Measurements from ENCODE around the gene RUNX2. TPM values are rescaled to one million over a fixed set of nuclear protein-coding genes. Genes with fewer than 3 reads are reported as not detected.

RUNX2 gene
- total RNA-seq, 1 donor from 2014 or later = not detected

DNA sequence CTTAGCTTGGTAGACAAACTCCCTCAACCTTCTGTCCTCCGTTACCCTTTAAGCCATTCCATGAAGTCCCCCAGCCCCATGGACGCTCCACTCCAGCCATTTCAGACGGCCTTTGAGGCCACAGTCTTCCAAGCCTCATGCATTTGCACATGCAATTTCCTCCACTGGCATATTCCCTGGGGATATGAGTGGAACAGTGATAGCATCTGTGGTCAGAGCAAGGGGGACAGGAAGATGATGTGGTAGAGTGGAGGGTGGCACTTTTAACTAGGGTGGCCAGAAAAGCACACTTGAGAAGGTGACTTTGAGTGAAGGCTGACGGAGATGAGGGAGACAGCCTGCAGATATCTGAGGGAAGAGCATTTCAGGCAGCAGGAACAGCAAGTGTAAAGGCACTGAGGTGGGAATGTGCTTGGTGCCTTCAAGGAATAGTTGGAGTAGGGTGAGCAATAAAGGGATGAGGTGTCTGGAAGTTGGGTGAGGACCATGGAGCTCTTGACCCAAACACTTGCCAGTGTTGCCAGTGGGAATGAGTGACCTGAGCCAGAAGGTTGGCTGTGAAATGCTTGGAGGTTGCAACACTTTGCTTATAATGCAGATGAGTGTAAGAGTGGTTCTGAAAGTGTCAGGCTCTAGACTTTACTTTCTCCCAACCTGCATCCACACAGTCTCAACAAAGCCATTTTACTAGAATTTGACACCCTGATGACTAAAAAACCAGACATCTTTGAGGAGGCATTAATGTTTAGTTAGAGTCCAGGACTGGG, 325.2 kb downstream of the RUNX2 start:
- H3K27me3 Mint-ChIP-seq (ENCODE audit: unreplicated experiment) = peaks cover 4% of the 10 kb centered on the region
- TF ChIP-seq CTCF (IDR thresholded peaks at IDR 0.05; ENCODE audit: partially characterized antibody, unreplicated experiment) = no peak
- no peak overlapping the region for H3K27ac Mint-ChIP-seq (ENCODE audit: unreplicated experiment)
- H3K36me3 Mint-ChIP-seq (ENCODE audit: unreplicated experiment) = no peaks in the 10 kb centered on the region
- DNase-seq = no peak
- H3K4me1 Mint-ChIP-seq (ENCODE audit: low read depth, unreplicated experiment) = peaks cover 20% of the 10 kb centered on the region
- H3K4me3 Mint-ChIP-seq (ENCODE audit: unreplicated experiment) = no peak overlapping the region
- H3K9me3 Mint-ChIP-seq (ENCODE audit: unreplicated experiment) = peaks cover 9% of the 10 kb centered on the region

DNA sequence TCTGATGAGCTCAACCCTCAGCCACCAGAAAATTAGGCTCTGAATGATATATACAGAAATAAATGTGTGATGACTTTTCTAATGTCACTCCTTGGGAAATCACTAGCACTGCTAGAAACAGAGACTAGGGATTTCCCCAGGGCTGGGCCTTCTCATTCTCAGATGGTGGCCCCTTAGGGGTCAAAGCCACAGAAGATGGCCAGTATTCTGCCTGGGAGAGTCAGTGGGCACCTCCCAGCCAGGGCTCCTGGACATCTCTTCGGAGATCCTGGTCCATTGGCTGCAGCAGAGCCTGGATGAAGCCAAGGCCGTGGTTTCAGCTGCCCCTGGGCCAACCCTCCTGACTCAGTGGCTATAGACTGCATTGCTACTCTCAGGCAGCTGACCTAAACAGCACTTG, 326.5 kb downstream of the RUNX2 start:
- TF ChIP-seq CTCF (IDR thresholded peaks at IDR 0.05; ENCODE audit: partially characterized antibody, unreplicated experiment) = no peak
- no peaks in the 10 kb centered on the region for H3K27me3 Mint-ChIP-seq (ENCODE audit: unreplicated experiment)
- no peaks in the 10 kb centered on the region for H3K9me3 Mint-ChIP-seq (ENCODE audit: unreplicated experiment)
- DNase-seq = no peak
- peaks cover 13% of the 10 kb centered on the region for H3K4me1 Mint-ChIP-seq (ENCODE audit: low read depth, unreplicated experiment)
- no peak overlapping the region for H3K4me3 Mint-ChIP-seq (ENCODE audit: unreplicated experiment)
- no peaks in the 10 kb centered on the region for H3K36me3 Mint-ChIP-seq (ENCODE audit: unreplicated experiment)
- no peak overlapping the region for H3K27ac Mint-ChIP-seq (ENCODE audit: unreplicated experiment)

GRCh38 chr6:45655745-45656476, 327.8 kb downstream of the RUNX2 start:
- Mint-ChIP-seq H3K4me3 (ENCODE audit: unreplicated experiment) (no peak overlapping the region), H3K27me3 (ENCODE audit: unreplicated experiment) (no peaks in the 10 kb centered on the region), H3K4me1 (ENCODE audit: low read depth, unreplicated experiment) (peaks cover 7% of the 10 kb centered on the region), H3K27ac (ENCODE audit: unreplicated experiment) (no peak overlapping the region), H3K9me3 (ENCODE audit: unreplicated experiment) (no peaks in the 10 kb centered on the region), H3K36me3 (ENCODE audit: unreplicated experiment) (no peaks in the 10 kb centered on the region)
- no peak for TF ChIP-seq CTCF (IDR thresholded peaks at IDR 0.05; ENCODE audit: partially characterized antibody, unreplicated experiment)
- DNase-seq = no peak

- Mint-ChIP-seq H3K4me3 (ENCODE audit: unreplicated experiment) (no peak overlapping the region), H3K9me3 (ENCODE audit: unreplicated experiment) (no peaks in the 10 kb centered on the region), H3K36me3 (ENCODE audit: unreplicated experiment) (peaks cover 4% of the 10 kb centered on the region), H3K27me3 (ENCODE audit: unreplicated experiment) (no peaks in the 10 kb centered on the region), H3K27ac (ENCODE audit: unreplicated experiment) (no peak overlapping the region), H3K4me1 (ENCODE audit: low read depth, unreplicated experiment) (peaks cover 5% of the 10 kb centered on the region)
- no peak for TF ChIP-seq CTCF (IDR thresholded peaks at IDR 0.05; ENCODE audit: partially characterized antibody, unreplicated experiment)
- no peak for DNase-seq
These were observed 329.1 kb downstream of the RUNX2 start for GRCh38 chr6:45657226-45657625.

DNA sequence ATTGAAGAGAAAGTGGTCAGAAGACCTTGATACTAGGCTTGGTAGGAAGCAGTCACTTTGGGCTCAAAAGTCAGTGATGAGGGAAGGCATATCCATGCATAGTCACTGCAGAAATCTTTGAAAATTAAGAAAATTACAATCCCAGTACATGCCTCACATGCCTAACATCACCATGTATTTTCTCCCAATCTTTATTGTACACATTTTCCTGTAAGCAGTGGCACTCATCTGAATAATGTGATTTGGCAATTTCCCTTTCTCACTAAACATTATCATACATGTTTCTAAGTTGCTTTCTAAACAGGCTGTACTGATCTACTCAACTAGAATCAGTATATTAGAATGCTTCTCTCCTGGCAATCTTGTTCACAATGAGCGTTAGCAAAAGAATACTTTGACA, 330.3 kb downstream of the RUNX2 start:
- Mint-ChIP-seq H3K4me3 (ENCODE audit: unreplicated experiment) (no peak overlapping the region), H3K4me1 (ENCODE audit: low read depth, unreplicated experiment) (peaks cover 5% of the 10 kb centered on the region), H3K27ac (ENCODE audit: unreplicated experiment) (no peak overlapping the region), H3K9me3 (ENCODE audit: unreplicated experiment) (no peaks in the 10 kb centered on the region), H3K36me3 (ENCODE audit: unreplicated experiment) (peaks cover 9% of the 10 kb centered on the region), H3K27me3 (ENCODE audit: unreplicated experiment) (peaks cover 4% of the 10 kb centered on the region)
- DNase-seq = no peak
- no peak for TF ChIP-seq CTCF (IDR thresholded peaks at IDR 0.05; ENCODE audit: partially characterized antibody, unreplicated experiment)
